GM19351 (cell line): ENCODE results near the gene STRAP.
"Not testable (repeated sequence)": the region's sequence is repeated elsewhere in the genome, so short reads cannot be mapped to it uniquely, and the experiment has no call there.

Experiments used
- ATAC-seq: cut with Tn5 transposase; IDR thresholded peaks from one replicate; pipeline ENCODE4 v1.9.1; 2021; ENCODE audit warnings: mild to moderate bottlenecking, moderate library complexity; ENCODE audit not compliant: unreplicated experiment

Gene STRAP

DNA sequence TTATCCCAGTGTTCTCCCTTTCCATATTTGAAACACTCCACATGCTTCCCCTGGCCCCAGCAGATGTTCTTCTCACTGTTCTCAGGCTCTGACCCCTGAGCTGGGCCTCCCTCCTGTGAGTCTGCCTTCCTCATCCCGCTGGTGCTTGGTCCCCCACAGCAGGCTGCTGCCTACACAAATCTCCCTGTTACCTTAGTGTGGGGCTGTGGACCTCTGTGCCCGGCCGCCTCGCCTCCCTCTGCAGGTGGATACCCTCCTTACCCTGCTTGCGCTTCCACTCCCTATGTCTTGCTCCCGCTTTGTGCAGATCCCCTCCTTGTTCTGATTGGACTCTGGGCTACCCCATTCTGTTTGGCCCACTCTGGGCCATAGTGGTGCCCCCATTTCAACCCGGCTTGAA lies 35.9 kb downstream of the STRAP start:
- no peak for ATAC-seq

DNA sequence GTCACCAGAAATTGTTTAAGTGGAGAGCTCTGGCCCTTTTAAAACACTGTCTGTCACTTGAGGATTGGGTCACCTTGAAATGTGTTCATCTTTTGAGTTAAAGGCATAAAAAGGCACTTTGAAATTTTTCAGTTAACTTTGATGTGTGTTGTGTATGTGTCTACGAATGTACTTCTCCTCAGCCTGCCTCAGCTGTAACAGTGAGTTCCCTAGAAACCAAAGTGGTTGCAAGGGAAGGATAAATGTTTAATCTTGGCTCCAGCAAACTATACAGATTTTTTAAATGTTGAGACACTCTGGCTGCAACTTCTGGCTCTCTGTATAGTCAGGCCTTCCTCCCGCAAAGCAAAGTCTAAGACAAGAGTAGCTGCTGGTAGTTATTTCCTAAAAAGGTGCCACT lies 37.2 kb downstream of the STRAP start:
- ATAC-seq: no peak

DNA sequence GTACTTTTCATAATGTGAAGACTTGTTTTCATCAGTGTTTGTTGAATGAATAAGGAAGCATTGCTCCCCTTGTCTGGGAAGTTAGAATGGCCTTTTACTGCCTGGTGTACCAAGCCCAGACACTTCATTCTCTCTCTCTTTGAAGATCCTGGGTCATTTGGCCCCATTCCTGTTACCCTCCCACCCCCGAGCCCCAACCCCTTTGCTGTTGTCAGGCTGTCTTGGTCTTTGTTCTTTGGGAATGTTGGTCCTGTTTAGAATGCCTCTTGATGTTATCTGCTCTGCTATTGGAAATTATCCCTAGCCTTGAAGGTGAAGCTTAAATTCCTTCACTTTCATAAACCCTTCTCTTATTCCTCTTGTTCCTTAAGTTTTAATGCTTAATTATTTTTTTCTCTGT lies 42.8 kb downstream of the STRAP start:
- no peak for ATAC-seq

DNA sequence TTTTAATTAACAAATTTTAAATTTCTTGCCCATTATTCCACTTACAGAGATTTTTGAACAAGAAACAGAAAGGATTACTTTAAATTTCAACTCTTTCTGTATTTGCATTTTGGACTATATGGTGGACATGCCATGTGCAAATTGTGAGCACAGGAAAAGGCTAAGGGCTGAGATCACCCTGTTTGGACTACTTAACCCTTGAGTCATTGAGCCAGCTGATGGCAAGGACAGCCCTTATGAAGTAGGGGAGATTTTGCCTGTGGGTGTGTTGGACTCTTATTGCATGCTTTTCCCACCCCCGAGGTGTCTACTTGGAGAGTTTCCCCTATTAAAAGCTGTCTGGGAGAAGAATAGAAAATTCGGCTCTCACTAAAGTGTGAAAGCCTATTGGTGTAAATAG lies 46.2 kb downstream of the STRAP start:
- peak; percentile 41 for ATAC-seq

DNA sequence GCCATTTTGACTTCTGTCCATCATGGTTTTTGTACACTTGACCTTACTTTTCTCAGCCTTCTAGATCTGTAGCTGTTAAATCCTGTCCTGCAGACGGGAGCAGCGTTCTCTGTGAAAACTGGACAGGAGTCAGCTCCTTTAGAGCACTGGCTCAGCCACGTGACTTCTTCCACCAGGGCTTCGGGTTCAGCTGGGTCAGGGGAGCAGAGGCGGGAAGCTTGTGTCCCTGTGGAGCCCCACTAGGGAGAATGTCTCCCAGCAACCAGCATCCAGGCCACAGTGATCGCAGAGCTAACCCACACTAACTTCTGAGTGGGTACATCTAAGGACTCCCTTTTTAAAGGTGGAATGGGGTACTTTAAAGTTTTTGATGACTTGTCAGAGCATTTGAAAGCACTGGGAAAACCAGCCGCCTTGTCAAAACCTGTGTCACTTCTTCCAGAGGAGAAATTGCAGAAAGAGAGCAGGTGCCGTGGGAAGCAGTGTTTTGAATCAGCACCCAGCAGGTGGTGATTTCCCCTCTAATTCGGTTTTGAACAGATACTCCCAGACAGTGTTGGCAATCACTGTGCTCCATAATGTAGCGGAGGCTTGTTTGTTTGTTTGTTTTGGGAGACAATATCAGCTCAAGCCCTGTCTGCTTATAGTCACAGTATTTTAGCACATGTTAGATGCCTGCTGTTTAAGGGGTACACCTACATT lies 46.8 kb downstream of the STRAP start:
- peak; percentile 41 for ATAC-seq

DNA sequence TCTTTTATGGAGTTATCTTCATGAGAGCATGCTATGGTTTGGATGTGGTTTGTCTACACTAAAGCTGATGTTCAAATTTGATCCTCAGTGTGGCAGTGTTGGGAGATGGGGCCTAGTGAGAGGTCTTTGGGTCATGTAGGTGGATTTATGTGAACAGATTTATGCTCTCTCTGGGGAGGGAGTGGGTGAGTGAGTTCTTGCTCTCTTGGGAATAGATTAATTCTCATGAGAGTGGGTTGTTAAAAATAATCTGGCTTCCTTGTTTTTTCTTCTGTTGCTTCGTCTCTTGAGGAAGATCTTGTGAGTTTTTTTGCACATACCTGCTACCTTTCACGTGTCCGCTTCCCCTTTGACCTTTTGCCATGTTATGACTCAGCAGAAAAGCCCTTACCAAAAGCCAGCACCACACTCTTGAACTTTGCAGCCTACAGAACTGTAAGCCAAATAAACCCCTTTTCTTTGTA lies 49.4 kb downstream of the STRAP start:
- ATAC-seq: peak; percentile 66

DNA sequence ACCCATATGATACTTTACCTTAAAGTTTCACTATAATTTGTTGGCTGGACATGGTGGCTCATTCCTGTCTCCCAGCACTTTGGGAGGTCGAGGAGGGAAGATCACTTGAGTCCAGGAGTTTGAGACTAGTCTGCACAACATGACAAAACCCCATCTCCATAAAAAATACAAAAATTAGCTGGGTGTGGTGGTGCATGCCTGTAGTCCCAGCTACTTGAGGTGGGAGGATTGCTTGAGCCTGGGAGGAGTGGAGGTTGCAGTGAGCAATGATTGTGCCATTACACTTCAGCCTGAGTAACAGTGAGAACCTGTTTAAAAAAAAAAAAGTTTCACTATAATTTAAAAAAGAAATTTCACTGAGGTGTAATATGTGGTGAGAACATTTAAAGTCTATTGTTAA lies 50.1 kb downstream of the STRAP start:
- ATAC-seq: no peak

DNA sequence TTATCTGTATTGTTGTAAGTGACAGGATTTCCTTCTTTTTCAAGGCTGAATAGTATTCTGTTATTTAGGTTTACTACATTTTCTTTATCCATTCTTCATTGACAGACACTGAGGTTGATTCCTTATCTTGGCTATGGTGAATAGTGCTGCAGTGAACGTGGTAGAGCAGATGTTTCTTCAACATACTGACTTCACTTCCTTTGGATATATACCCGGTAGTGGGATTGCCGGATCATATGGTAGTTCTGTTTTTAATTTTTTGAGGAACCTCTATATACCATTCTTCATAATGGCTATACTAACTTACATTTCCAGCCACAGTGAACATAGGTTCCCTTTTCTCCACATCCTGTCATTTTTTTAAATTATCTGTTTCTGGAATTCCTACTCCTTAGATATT lies 50.8 kb downstream of the STRAP start:
- no peak for ATAC-seq

DNA sequence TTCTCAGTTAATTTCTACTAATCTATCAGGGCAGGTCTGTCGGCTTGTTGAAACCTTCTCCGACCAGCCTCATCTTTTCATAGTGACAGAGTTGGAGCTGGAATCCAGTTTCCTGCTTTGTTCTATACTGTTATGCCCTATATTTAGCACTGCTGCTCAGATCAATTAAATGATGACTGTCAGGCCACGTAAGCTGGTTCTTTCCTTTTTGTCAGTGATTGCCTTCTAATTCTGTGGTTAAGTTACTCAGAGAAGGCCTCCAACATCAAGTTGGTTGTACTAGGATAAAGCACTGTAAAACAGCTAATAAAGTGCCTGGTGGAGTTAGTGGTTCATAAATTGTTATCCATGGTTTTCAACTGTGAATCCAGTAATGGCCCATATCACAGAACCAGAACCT lies 51.6 kb downstream of the STRAP start:
- ATAC-seq: no peak

DNA sequence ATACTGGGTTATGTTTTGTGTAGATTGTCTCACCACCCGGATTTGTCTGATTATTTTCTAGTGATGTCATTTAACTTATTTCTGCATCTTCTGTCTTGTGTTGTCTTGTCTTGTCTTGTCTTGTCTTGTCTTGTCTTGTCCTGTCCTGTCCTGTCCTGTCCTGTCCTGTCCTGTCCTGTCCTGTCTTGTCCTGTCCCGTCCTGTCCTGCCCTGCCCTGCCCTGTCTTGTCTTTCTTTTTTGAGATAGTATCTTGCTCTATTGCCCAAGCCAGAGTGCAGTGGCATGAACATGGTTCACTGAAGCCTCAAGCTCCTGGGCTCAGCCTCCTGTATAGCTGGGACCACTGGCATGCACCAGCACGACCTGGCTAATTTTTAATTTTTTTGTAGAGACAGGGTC lies 54.6 kb downstream of the STRAP start:
- ATAC-seq: no peak

DNA sequence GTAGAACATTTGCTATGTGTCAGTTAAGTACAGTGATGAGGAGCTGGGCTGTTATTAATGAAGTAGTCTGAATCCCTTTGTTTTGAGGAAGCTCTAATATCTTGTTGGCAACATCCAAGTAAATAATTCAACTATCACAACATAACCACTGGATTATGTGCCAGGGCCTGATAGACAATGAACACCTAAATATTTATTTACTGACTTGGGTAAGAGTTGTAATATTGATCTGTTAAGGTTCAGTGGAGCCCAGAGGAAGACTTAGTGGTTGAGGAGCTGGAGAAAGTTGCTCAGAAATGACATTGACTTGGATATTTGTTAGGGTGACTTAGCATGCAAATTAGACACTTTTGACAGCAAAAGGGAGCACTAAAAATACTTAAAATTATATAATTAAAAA lies 55.7 kb downstream of the STRAP start:
- ATAC-seq: no peak

DNA sequence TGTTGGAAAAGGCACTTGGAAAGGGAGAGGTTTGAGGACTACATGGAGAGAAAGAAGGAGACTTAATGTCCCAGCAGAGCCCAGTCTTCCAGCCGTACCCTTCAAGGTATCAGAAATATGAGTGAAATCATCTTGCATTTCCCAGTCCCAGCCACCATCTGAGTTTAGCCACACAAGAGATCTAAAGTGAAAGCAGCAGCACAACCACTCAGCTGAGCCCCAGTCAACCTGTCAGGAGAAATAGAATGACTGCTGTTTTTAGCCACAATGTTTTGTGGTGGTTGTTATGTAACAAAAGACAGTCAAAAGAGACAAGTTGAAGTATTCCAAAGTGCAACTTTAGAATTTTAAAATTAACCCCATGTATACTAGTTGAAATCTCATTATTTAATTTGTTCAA lies 56.9 kb downstream of the STRAP start:
- no peak for ATAC-seq

DNA sequence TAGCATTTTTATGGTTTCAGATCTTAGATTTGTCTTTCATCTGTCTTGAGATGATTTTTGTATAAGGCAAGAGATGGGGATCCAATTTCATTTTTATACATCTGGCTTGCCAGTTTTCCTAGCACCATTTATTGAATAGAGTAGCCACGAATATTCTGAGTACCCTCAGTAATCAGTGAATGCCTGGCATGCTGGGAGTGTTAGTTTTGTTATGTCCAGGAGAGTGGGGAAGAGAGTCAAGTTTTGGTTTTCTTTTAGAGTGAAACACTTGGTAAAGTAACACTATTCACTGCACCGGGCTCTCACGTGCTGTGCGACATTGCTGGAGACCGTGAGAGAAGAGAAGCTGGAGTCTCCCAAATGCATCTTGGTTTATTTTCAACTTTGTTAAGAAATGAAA lies 60.3 kb downstream of the STRAP start:
- ATAC-seq: no peak

DNA sequence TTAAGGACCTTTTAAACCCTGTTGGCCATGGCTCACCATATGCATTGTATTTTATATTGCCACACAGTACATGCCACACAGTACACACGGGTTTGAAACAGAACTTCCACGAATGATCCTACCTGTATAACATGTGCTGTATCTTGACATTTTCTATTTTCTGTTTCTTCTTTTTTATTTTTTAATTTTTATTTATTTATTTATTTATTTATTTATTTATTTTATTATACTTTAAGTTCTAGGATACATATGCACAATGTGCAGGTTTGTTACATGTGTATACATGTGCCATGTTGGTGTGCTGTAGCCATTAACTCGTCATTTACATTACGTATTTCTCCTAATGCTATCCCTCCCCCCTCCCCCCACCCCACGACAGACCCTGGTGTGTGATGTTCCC lies 61.3 kb downstream of the STRAP start:
- not testable (repeated sequence) for ATAC-seq

DNA sequence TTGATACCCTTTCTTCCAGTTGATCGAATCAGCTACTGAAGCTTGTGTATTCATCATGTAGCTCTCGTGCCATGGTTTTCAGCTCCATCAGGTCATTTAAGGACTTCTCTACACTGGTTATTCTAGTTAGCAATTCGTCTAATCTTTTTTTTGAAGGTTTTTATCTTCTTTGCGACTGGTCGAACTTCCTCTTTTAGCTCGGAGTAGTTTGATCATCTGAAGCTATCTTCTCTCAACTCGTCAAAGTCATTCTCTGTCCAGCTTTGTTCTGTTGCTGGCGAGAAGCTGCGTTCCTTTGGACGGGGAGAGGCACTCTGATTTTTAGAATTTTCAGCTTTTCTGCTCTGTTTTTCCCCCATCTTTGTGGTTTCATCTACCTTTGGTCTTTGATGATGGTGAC lies 66.3 kb downstream of the STRAP start:
- ATAC-seq: not testable (repeated sequence)
